NCI-H2029 (cell line): ENCODE results near the gene TNFSF11.
A peak's percentile ranks its signal among the peaks of the same experiment; 100 is the strongest.
"Not testable (repeated sequence)": the region's sequence is repeated elsewhere in the genome, so short reads cannot be mapped to it uniquely, and the experiment has no call there.

Experiments used
- DNase-seq: peaks from one replicate; lab custom pipeline; 2025; lab: John Stamatoyannopoulos, UW

The TNFSF11 gene

DNA sequence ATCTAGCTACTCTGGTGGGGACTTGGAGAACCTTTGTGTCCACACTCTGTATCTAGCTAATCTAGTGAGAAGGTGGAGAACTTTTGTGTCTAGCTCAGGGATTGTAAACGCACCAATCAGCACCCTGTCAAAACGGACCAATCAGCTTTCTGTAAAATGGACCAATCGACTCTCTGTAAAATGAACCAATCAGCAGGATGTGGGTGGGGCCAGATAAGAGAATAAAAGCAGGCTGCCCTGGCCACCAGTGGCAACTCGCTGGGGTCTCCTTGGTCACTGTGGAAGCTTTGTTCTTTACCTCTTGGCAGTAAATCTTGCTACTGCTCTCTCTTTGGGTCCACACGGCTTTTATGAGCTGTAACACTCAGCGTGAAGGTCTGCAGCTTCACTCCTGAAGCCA lies 13.6 kb upstream of the TNFSF11 start:
- DNase-seq = not testable (repeated sequence)

DNA sequence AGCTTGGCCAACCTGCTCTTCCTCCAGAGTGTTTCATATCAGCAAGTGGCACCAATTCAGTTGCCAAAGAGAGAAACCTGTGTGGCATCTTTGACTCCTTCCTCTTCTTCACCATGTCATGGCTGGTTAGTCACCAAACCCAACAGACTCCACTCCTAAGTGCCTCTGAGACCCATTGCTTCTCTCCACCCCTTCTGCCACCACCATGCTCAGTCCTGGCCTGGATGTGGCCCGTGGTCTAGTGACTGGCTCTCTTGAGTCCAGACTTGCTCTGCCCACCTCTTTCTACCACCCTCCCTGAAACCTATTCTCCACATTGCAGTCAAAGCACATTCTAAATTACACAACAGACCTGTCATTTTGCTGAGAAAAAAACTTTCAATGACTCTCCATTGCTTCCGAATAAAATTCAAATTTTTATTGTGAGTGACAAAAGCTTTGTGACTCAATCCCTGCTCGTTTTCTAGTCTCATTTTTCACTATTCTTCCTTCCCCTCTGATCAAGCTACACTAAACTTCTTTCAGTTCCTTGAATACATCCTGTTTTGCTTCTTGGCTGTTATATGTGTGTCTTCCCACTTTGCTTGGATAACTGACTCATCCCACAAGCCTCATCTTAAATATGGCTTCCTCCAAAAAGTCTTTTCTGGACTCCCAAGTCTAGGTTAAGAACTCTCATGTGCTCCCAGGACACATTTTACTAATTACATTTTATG lies 12.0 kb upstream of the TNFSF11 start:
- DNase-seq = no peak

DNA sequence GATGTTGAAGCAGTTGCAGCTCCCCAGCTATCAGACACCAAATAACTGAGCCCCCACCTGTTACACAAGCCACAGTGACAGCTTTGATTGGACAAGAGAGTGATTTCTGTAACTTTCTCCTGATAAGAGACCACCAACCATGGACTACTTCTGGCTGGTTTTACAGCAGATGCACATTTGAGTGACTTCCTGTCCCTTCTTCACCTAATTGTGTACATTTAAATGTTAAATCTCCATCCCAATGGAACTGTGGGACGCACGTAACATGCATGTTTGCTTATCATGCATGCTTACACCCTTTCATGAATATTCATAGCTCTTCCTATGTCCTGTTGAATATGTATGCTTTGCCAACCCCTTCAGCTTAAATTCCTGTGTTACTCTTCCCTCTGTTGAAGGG lies 6.0 kb upstream of the TNFSF11 start:
- no peak for DNase-seq

DNA sequence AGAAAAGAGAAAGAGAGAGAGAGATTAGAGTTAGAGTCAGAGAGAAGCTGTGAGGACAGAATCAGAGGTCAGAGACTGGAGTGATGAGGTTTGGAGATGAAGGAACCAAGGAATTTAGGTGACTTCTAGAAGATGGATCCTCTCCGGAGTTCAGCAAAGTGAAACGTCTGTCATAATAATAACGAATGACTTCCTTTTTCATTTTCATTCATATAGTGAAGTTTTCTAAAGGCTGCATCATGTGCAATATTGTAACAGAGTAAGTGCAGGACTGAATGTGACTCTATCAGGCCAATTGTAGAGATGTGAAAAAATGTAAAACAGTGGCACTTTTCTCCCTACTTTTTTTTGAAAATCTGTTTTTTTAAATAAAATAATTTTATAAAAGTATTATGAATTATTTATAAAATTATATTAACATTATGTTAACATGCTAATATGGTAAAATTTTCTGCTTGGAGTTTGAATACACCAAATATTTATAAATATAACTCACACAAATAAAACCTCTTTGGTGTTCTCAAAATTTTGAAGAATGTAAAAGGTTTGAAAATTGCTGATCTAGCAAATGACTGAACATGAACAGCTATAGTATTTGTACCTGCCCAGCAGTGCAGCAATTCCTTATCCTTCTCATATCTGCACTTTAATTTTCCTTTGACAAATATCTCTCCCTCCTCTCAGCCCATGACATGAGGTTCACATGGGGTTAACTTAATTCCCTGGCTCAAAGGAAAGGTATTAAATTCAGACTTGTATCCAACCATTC lies 4.2 kb upstream of the TNFSF11 start:
- DNase-seq = no peak

DNA sequence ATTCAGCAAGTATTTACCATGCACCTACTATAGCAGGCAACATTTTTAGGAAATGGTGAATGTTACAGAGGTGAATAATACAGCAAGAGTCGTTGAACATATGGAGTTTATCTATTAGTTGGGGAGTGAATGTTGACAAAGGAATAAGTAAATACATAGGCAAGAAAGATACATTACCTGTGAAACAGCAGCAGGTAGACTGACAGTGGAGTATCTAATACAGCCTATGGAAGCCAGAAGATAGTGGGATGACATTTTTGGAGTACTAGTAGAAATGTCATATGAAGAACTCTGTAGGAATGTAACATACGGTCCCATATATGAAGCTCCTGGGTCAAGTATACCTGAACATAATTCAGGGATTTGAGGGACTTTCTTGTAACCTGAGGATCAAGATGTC lies 2.1 kb upstream of the TNFSF11 start:
- no peak for DNase-seq

DNA sequence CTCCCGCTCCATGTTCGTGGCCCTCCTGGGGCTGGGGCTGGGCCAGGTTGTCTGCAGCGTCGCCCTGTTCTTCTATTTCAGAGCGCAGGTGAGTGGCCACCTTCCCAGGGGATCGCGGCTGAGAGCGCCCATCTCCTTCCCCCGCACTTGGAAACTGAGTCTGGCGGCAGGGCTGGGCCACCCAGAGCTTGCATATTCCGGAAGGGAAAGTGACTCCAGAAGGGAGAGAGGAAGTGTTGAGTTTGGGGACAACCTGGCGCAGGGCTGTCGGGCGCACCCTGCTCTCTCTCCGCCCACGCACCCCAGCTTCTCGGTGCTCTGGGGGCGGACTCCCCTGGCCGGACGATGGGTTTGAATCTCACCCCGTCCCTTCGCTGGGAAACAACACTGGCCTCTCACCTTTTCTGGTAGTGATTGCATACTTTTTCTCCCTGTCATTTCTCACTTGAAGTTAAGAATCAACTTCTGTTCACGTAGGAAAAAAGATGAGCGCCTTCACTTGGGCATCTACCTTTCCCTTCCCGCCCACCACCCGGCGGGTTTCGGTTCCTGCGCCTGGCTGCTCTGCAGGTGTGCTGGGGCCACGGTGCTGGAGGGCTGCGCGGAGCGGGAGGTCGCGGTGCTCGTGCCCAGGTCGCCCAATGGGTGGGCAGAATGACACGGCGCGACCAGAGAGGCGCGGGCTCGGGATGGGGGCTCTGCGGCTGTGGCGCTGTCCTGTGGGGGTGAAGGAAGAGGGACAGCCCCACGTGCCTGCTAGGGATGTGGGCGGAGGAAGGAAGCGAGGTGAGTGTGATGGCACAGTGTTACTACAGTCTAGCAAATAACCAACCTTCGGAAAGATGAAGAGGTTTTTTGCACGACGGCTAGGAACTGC lies 721 bp downstream of the TNFSF11 start:
- DNase-seq = no peak

DNA sequence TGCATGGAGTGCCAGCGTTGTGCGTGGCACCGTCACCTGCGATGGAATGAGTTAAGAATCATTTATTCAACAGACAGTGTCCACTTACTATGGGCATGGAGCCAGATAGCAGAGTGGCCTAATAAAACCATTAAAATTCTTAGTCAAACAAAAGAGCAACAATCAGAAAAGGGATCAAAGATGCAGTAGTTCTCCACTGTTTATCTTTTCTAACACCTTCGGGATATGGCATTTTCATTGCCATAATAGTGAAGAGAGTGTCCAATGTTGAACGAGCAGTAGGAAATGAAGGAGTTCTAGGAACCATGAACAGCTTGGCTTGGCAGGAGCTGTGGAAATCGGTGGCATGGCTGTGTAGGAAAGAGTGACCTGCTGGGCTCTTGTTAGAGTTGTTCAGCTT lies 2.0 kb downstream of the TNFSF11 start:
- no peak for DNase-seq

DNA sequence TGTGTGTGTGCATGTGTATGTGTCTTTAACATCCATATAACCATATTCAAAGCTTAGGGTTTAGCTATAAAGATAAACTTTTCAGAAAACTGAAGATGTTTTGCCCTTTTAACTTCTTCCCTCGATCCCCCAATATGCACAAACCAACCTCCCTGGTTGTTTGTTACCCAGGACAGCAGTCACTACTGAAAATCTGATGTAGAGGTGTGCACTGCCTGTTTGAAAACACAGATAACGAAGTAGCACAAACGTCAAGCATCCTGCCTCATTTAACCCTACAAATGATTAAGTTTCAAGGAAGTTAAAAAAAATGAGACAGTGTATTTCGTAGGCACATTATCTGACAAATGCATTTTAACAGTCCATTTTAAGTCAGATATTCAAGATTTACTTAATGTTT lies 3.6 kb downstream of the TNFSF11 start:
- DNase-seq = no peak

DNA sequence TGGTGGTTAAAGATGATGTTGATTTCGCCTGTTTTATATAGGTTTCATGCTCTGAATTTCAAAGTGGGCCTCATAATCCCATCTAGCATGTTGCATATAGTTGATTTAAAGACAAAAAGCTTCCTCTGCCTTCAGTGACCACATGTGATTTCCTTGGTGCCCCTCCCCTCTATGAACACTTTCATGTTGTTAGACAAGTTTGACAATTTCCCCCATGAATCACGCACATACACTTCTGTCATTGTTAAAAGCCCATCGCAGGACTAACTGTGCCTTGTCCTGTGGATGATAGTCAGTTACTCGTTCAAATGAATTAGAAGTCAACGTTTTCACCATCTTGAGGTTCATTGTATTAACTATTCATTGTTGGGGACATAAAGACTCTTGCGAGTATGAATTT lies 6.7 kb downstream of the TNFSF11 start:
- DNase-seq = no peak

DNA sequence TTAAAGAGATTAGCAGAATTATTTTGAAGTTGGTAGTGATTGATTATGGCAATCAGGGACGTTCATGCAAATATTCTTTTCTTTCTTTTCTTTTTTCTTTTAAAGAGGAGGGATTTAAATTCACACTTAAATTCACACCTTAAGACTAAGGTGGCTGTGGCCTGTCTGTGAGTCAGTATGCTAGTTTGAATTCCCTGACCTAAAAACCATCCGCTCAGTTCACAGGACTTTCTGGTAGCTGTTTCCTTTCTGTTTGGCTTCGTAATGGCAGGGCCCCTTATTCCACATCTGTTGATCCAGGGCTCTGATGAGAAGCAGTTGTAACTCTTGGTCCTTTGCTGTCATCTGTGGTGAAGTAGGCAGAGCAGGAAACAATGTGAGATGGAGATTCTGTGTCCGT lies 7.5 kb downstream of the TNFSF11 start:
- DNase-seq = no peak

DNA sequence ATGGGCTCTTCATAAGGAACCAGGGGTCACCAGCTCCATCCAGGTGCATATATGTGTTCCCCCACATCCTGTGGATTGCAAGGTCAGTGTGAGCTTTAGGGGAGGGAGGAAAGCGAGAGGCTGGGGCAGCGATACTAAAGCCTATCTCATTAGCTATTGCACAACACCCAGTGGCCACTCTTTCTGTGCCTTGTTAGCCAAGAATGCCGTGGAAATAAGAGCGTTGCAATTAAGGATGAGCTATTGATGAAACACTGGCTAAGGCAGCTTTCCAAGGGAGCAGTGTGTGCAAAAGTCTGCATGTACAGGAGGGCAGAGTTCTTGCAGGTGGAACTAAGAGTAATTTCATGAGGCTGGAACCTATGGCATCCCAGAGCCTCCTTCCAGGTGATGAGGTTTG lies 17.6 kb downstream of the TNFSF11 start:
- DNase-seq = no peak

DNA sequence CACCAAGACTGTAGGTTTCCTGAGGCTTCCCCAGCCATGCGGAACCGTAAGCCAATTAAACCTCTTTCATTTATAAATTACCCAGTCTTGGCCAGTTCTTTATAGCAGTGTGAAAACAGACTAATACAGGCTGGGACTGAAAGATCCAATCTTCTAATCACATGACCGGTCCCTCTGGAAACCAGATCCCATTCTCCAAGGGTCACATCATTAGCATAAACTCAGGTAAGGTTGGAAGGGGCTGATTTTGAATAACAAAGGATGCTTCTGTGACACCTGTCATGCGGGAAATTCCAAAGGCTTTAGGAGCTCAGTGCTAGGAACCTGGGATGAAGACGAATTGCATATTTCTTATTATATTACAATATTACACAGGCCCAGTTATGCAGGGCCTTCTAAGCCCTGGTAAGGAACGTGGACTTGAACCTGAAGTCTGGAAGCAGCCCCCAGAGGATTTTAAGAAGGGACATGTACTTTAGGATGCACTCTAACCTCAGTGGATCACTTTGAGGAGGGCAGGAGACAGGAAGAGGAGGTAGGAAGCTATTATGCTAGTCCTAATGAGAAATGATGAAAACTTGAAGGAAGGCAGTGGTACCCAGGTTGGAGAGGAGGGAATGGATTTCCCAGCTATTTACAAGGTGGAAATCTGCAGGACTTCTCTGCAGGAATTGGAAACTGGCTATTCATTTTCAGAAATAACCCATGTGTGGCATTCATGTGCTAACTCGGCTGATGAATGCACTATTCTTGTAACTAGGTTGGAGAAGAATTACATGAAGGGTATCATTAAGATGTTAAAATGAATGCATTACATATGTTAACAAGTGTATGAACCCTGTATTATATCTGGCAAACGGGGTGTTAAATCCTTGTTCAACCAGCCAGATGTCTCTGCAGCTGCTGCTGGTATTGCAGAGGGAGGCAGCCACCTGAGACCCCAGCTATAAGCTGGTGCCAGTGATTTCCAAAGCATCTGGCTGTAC lies 19.3 kb downstream of the TNFSF11 start:
- DNase-seq = no peak

DNA sequence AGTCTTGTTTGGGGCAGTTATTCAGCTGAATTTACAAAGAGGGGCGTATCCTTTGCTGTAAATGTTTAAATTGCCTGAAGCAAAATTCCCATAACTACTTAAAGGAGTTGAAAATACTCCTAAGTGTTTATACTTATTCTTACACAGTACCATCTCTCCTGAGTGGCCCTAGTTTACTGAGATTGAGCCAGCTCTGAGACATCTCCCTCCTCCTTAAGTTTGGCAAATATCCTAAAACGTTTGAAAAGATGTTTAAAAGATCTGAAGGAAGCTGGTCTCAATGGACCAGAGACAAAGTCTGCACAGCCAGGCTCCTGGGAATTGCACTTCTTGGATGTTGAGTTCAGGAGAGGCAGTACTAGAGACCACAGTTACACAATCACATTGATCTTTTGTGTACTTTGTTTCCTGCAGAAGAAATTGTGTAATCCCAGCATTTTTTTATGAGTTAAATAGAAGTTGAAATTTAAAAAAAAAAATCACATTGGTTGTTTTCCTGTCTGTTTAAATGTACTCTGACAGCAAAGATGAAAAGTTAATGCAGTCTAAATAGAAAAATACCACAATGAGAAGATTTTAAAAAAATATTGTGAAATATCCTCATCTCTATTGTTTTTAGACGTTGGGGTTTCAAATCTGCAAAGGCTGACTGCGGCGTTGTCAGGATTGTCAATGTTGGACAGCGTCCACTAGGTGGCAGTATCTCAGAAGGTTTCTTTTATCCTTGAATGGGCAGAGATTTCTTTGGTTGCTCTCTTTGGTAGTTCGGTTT lies 20.7 kb downstream of the TNFSF11 start:
- DNase-seq = peak; percentile 12

DNA sequence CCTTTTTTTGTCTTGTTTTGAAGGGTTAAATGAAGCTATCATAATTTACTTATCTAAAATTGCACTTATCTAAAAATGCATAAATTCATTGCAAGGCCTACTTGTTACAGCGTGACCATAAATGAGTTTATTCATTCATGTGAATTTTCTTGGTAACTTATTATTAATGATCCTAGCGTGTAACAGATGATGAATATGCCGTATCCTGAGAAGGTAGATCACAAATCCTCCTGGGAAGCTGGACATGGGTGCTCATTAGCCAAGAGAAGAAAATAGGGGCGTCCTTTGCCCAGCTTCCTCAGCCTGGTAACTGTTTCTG lies 21.3 kb downstream of the TNFSF11 start:
- DNase-seq = no peak

DNA sequence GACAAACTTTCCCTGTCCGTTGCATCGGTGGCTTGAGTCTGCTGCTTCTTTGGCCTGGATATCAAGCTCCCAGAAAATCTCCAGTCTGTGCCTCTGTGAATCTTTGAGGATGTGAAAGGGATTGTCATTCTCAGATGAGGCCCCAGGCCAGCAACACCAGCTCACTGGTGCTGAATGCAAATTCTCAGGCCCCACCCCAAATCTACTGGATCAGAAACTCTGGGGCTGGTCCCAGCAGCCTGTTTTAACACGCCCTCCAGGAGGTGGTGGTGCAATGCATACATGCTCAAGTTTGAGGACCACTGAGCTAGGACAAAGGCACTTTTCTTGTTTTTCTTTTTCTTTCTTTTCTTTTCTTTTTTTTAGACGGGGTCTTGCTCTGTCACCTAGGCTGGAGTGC lies 23.6 kb downstream of the TNFSF11 start:
- no peak for DNase-seq

DNA sequence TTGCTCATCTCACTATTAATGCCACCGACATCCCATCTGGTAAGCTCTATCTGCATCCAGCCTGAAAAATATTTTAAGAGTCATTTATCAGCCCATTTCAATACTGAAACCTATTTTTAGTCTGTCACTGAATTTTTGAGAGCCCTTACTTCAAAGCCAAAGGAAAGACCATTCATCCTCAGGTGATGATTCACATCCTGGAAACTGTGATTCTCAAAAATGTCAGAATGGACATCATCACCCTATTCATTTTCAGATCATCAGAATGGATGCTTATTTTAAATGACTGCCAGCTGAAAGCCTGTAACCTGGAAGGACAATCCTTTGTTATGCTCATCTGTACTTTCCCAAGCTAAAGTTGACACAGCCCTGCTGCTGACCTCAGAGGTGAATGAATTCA lies 27.0 kb downstream of the TNFSF11 start:
- DNase-seq = no peak

DNA sequence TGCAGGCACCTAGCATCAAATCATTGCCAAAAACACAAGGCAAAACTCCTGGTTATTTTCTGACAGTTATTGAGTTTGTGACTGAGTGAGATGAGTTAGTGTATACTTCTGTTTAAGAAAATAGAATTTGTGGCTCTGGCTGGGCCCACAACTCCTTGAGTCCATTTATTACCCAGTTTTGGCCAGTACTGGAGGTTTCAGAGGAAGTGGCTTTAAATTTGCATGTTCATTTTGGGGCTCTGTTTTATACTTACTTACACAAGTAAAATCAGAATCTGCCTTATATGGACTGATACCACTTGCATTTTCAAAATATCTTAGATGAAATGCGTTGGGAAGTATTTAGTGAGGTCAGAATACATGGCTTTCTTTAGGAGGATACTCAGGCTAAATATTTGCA lies 29.0 kb downstream of the TNFSF11 start:
- no peak for DNase-seq

DNA sequence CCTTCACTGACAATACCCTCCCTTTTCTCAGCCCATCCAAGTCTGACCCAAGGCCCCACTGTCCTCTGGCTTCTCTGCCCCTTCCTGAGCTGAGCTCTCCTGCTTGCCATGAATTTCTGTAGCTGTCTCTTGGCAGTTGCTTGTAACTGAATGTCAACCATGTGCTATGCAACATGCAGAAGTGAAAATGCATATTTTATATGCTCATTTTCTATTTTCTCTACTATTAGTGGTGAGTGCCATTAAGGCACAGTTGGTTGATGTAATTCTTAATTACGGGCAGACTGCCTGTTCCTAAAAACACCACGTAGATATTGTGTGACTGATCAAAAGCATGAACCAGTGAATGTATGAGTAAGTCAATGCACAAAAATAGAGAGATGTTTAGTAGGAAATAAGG lies 29.6 kb downstream of the TNFSF11 start:
- DNase-seq = no peak

DNA sequence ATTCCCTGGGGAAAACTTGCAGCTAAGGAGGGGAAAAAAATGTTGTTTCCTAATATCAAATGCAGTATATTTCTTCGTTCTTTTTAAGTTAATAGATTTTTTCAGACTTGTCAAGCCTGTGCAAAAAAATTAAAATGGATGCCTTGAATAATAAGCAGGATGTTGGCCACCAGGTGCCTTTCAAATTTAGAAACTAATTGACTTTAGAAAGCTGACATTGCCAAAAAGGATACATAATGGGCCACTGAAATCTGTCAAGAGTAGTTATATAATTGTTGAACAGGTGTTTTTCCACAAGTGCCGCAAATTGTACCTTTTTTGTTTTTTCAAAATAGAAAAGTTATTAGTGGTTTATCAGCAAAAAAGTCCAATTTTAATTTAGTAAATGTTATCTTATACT lies 33.6 kb downstream of the TNFSF11 start:
- DNase-seq = no peak

DNA sequence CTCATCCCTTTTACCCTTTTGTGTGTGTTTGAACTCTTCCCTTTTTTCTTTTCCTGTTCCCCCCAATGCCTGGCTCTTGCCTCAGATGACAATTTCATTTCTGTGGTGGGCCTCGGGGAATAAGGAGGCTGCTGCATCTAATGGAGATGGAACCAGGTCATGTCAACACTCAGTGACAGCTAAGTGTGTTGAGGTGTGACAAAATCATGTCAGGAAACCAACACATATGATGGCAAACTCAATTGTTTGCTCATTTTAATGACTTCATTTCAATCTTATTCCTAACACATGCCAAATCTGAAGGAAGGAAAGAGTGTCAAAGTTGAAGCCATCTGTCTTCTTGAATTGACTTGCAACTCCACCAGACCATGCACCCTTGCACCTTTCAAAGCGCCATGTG lies 36.7 kb downstream of the TNFSF11 start:
- no peak for DNase-seq
